ENCODE measurements around the gene ASGR1.
"Not testable (repeated sequence)": the region's sequence is repeated elsewhere in the genome, so short reads cannot be mapped to it uniquely, and the experiment has no call there.

Gene ASGR1

GRCh38 chr17:7190276-7190917 is 11.2 kb upstream of the ASGR1 start:
- no peak for DNase-seq

- no peak for DNase-seq
Measured at GRCh38 chr17:7186241-7186640, 7.1 kb upstream of the ASGR1 start.

DNA sequence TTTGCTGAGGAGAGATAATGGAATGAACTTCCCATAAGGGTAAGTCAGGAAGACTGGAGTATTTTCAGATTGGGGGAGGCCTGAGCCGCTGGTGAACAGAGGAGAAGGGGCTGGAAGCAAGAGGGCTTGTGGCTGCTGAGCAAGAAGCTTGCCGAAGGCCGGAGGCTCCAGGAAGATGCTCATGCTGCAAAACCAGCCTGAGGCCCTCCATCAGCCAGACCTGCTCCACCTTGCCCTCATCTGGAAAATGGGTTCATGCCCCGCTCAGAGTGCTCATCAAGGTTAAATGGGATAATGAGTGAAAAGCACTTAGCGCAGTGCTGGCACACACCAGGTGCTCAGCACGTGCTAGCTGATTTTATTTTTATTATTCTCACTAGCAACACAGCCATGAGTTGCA is 5.5 kb upstream of the ASGR1 start:
- DNase-seq = no peak

DNA sequence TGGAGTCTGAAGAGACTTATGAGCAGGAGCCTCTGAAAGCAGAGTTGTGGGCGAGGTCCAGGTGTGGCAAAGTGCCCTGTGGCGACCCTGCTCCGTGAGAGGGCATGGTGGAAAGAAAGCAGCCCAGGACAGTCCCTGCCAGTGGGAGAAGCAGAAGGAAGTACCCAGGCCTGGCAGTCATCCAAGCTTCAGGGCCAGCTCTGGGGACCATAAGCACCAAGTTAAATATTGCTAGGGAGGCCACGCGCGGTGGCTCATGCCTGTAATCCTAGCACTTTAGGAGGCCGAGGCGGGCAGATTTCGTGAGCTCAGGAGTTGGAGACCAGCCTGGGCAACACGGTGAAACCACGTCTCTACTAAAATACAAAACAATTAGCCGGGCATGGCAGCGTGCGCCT is 4.9 kb upstream of the ASGR1 start:
- DNase-seq = no peak

GRCh38 chr17:7183433-7184090 is 4.4 kb upstream of the ASGR1 start:
- no peak for DNase-seq

- not testable (repeated sequence) for DNase-seq
Measured at GRCh38 chr17:7182101-7182500, 2.9 kb upstream of the ASGR1 start.

DNA sequence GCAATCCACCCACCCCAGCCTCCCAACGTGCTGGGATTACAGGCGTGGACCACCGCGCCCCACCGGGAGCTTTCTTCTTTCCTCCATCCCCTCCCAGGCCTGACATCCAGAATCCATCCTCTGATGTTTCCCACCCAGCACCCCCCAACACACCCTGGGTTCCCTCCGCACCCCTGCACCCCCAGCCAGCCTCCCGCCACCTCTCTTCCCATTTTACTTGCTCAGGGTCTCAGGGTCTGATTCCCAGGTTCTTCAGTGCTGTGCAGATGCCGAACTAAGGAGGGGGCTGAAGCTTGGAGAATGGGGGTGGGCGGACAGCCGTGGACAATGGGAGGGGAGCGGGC is 225 bp downstream of the ASGR1 start:
- no peak for DNase-seq

DNA sequence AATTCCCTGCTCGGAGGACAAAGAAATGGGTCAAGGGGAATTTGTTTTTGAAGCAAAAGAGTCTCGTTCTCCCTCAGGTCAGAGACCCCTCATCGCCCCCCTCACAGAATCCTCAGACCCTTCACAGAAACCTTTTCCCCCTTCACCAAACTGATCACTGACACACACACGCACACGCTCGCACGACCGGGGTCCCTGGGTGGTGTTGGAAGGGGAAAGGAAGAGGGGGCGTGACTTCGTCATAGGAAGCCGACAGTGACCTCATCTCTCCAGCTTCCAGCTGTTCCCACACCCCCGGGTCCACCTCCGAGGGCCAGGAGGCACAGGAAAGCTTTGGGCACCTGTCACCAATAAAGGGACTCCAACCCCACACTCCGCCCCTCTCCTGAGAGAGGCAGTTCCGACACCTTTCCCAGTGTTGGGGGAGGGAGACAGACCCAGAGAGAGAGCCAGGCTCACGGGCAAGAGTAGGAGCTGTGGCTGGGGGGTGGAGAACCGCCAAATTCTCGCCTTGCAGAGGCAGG is 1.2 kb downstream of the ASGR1 start:
- no peak for DNase-seq

GRCh38 chr17:7177191-7177953 is 1.8 kb downstream of the ASGR1 start:
- peak; percentile 68 for DNase-seq

GRCh38 chr17:7176841-7177190 is 2.4 kb downstream of the ASGR1 start:
- DNase-seq = no peak

GRCh38 chr17:7176107-7176840 is 2.9 kb downstream of the ASGR1 start:
- DNase-seq = no peak

- DNase-seq = no peak
Measured at GRCh38 chr17:7175330-7175733, 3.8 kb downstream of the ASGR1 start.

GRCh38 chr17:7174603-7175326 is 4.4 kb downstream of the ASGR1 start:
- no peak for DNase-seq

DNA sequence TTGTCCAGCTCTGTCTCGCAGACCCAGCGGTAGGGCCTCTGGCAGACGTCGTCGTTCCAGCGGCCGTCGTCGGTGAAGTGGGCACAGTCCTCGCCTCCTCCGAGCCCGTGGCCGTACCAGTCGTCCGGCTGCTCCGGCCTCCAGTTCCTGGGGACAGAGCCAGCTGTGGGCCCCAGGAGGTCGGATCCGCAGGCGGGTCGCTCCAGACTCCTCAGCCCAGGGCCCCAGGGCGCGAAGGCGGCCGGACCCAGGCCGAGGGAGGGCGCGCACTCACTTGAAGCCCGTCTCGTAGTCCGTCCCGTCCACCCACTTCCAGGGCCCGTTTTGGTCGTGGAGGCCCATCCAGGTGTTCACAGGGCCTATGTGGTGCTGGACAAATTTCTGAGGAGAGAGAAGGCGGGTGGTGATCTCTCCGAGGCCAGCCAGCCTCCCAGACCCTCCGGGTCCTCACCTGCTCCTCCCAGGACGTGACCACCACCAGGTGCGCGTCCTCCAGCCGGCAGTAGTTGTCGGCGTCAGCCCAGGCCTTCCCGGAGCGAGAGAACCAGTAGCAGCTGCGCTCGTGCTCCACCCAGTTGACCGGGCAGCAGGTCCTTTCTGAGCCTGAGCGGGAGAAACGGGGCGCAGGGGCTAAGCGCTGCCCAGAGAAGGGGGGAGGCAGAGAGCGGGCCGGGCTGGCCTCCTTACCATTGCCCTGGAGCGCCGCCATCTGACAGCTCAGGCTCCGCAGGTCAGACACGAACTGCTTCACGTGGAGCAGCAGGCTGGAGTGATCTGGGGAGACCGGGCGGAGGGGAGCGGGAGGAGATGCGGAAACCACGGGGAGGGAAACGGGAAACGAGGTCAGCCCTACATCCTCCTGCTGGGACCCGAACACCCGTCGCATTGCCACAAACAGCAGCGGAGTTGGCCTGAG is 5.2 kb downstream of the ASGR1 start:
- DNase-seq = peak; percentile 73

- DNase-seq = not testable (repeated sequence)
Measured at GRCh38 chr17:7172522-7173191, 6.5 kb downstream of the ASGR1 start.

DNA sequence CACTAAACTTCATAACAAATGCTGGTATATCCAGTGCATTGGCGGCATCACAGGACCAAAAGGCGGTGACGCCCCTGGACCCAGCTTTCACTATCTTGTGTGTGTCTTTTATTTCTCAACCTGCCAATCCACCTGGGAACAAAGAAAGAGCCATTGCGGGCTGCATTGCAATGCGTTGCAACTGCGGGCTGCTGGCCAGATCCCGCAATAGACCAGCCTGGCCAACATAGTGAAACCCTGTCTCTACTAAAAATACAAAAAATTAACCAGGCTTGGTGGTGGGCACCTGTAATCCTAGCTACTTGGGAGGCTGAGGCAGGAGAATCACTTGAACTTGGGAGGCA is 9.6 kb downstream of the ASGR1 start:
- DNase-seq = not testable (repeated sequence)

- DNase-seq = not testable (repeated sequence)
Measured at GRCh38 chr17:7168841-7169564, 10.2 kb downstream of the ASGR1 start.

DNA sequence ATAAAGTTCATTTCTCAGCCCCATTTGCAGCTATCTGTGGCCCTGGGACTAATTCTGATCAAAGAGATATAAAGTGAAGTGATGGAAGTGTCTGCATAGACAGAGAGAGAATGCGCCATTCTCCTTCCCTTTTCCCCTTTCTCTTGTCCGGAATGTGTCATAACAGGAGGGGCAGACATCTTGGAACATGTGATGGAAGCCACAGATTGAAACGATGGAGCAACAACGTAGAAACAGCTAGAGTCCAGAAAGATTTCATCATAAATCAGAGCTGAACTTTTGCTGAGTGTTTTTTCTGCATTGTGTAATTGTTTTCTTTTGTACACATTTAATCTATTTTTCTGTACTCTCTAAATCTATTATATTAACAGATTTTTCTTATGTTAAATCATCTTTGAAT is 11.3 kb downstream of the ASGR1 start:
- DNase-seq = peak; percentile 43

GRCh38 chr17:7166873-7167272 is 12.3 kb downstream of the ASGR1 start:
- DNase-seq = no peak

GRCh38 chr17:7159571-7159970 is 19.6 kb downstream of the ASGR1 start:
- DNase-seq = not testable (repeated sequence)

Data from CD4-positive, alpha-beta T cell treated with Interleukin-15 for 1 hour (primary cell).